ENCODE data around the gene USP17L21.
"Not testable (repeated sequence)": the region's sequence is repeated elsewhere in the genome, so short reads cannot be mapped to it uniquely, and the experiment has no call there.

USP17L21 gene, protein sequence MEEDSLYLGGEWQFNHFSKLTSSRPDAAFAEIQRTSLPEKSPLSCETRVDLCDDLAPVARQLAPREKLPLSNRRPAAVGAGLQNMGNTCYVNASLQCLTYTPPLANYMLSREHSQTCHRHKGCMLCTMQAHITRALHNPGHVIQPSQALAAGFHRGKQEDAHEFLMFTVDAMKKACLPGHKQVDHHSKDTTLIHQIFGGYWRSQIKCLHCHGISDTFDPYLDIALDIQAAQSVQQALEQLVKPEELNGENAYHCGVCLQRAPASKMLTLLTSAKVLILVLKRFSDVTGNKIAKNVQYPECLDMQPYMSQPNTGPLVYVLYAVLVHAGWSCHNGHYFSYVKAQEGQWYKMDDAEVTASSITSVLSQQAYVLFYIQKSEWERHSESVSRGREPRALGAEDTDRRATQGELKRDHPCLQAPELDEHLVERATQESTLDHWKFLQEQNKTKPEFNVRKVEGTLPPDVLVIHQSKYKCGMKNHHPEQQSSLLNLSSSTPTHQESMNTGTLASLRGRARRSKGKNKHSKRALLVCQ

DNA sequence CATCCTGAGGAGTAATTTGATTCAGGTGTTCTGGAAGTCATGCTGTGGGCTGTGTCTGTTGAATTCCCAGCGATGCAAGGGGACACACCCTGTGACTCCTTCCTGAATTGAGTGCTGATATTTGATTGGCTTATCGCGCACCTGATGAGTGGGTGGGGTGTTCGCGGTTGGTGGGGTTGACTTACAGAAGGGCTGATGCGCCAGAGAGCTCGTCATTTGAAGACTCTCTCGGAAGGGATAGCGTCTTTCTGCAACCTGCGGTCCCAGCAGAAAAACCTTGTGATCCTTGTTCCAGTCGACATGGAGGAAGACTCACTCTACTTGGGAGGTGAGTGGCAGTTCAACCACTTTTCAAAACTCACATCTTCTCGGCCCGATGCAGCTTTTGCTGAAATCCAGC lies at the start of gene USP17L21:
TSS of gene USP17L21 (plus strand) at position 301 of the 400 bp plus-strand sequence. CDS start at position 301, 0 bp downstream.
- not testable (repeated sequence) for DNase-seq

DNA sequence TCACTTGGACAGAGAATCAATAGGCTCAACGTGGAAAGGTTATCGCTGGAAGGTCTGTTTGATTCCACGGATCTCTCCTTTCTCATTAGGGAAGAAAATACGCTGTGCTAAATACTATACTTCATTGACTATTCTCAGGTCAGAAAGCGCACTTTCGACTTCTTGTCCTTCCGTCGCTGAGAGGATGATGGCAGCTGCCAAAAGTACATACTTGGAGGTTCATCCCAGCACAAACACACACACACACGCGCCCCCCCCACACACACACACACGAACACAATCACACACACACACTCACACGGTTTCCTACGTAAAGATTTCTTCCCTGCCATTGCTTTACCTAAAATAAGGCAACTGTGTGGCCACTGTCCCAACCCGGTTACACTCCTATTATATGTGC lies 48.0 kb upstream of the USP17L21 start:
- not testable (repeated sequence) for DNase-seq

DNA sequence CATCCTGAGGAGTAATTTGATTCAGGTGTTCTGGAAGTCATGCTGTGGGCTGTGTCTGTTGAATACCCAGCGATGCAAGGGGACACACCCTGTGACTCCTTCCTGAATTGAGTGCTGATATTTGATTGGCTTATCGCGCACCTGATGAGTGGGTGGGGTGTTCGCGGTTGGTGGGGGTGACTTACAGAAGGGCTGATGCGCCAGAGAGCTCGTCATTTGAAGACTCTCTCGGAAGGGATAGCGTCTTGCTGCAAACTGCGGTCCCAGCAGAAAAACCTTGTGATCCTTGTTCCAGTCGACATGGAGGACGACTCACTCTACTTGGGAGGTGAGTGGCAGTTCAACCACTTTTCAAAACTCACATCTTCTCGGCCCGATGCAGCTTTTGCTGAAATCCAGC lies 47.6 kb upstream of the USP17L21 start, which contains the start of gene USP17L11:
TSS of gene USP17L11 (plus strand) at position 301 of the 400 bp plus-strand sequence. CDS start at position 301, 0 bp downstream.
- DNase-seq = not testable (repeated sequence)

DNA sequence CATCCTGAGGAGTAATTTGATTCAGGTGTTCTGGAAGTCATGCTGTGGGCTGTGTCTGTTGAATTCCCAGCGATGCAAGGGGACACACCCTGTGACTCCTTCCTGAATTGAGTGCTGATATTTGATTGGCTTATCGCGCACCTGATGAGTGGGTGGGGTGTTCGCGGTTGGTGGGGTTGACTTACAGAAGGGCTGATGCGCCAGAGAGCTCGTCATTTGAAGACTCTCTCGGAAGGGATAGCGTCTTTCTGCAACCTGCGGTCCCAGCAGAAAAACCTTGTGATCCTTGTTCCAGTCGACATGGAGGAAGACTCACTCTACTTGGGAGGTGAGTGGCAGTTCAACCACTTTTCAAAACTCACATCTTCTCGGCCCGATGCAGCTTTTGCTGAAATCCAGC lies 42.8 kb upstream of the USP17L21 start, which contains the start of gene USP17L12:
TSS of gene USP17L12 (plus strand) at position 301 of the 400 bp plus-strand sequence. CDS start at position 301, 0 bp downstream.
- DNase-seq = not testable (repeated sequence)

DNA sequence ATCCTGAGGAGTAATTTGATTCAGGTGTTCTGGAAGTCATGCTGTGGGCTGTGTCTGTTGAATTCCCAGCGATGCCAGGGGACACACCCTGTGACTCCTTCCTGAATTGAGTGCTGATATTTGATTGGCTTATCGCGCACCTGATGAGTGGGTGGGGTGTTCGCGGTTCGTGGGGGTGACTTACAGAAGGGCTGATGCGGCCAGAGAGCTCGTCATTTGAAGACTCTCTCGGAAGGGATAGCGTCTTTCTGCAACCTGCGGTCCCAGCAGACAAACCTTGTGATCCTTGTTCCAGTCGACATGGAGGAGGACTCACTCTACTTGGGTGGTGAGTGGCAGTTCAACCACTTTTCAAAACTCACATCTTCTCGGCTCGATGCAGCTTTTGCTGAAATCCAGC lies 38.1 kb upstream of the USP17L21 start, which contains the start of gene USP17L13:
TSS of gene USP17L13 (plus strand) at position 301 of the 400 bp plus-strand sequence. CDS start at position 301, 0 bp downstream.
- not testable (repeated sequence) for DNase-seq

DNA sequence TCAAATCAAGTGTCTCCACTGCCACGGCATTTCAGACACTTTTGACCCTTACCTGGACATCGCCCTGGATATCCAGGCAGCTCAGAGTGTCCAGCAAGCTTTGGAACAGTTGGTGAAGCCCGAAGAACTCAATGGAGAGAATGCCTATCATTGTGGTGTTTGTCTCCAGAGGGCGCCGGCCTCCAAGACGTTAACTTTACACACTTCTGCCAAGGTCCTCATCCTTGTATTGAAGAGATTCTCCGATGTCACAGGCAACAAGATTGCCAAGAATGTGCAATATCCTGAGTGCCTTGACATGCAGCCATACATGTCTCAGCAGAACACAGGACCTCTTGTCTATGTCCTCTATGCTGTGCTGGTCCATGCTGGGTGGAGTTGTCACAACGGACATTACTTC lies 32.4 kb upstream of the USP17L21 start:
- DNase-seq = not testable (repeated sequence)

DNA sequence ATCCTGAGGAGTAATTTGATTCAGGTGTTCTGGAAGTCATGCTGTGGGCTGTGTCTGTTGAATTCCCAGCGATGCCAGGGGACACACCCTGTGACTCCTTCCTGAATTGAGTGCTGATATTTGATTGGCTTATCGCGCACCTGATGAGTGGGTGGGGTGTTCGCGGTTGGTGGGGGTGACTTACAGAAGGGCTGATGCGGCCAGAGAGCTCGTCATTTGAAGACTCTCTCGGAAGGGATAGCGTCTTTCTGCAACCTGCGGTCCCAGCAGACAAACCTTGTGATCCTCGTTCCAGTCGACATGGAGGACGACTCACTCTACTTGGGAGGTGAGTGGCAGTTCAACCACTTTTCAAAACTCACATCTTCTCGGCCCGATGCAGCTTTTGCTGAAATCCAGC lies 28.6 kb upstream of the USP17L21 start, which contains the start of gene USP17L15:
TSS of gene USP17L15 (plus strand) at position 301 of the 400 bp plus-strand sequence. CDS start at position 301, 0 bp downstream.
- not testable (repeated sequence) for DNase-seq

DNA sequence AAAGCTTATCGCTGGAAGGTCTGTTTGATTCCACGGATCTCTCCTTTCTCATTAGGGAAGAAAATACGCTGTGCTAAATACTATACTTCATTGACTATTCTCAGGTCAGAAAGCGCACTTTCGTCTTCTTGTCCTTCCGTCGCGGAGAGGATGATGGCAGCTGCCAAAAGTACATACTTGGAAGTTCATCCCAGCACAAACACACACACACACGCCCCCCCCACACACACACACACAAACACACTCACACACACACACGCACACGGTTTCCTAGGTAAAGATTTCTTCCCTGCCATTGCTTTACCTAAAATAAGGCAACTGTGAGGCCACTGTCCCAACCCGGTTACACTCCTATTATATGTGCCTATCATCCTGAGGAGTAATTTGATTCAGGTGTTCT lies 24.2 kb upstream of the USP17L21 start:
- DNase-seq = not testable (repeated sequence)

DNA sequence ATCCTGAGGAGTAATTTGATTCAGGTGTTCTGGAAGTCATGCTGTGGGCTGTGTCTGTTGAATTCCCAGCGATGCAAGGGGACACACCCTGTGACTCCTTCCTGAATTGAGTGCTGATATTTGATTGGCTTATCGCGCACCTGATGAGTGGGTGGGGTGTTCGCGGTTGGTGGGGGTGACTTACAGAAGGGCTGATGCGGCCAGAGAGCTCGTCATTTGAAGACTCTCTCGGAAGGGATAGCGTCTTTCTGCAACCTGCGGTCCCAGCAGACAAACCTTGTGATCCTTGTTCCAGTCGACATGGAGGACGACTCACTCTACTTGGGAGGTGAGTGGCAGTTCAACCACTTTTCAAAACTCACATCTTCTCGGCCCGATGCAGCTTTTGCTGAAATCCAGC lies 19.1 kb upstream of the USP17L21 start, which contains the start of gene USP17L17:
TSS of gene USP17L17 (plus strand) at position 301 of the 400 bp plus-strand sequence. CDS start at position 301, 0 bp downstream.
- DNase-seq = not testable (repeated sequence)

DNA sequence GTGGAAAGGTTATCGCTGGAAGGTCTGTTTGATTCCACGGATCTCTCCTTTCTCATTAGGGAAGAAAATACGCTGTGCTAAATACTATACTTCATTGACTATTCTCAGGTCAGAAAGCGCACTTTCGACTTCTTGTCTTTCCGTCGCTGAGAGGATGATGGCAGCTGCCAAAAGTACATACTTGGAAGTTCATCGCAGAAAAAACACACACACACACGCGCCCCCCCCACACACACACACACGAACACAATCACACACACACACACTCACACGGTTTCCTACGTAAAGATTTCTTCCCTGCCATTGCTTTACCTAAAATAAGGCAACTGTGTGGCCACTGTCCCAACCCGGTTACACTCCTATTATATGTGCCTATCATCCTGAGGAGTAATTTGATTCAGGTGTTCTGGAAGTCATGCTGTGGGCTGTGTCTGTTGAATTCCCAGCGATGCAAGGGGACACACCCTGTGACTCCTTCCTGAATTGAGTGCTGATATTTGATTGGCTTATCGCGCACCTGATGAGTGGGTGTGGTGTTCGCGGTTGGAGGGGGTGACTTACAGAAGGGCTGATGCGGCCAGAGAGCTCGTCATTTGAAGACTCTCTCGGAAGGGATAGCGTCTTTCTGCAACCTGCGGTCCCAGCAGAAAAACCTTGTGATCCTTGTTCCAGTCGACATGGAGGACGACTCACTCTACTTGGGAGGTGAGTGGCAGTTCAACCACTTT lies 14.6 kb upstream of the USP17L21 start, which contains the start of gene USP17L18:
TSS of gene USP17L18 (plus strand) at position 678 of the 728 bp plus-strand sequence. CDS start at position 678, 0 bp downstream.
- DNase-seq = peak; percentile 0

DNA sequence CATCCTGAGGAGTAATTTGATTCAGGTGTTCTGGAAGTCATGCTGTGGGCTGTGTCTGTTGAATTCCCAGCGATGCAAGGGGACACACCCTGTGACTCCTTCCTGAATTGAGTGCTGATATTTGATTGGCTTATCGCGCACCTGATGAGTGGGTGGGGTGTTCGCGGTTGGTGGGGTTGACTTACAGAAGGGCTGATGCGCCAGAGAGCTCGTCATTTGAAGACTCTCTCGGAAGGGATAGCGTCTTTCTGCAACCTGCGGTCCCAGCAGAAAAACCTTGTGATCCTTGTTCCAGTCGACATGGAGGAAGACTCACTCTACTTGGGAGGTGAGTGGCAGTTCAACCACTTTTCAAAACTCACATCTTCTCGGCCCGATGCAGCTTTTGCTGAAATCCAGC lies 9.6 kb upstream of the USP17L21 start, which contains the start of gene USP17L19:
TSS of gene USP17L19 (plus strand) at position 301 of the 400 bp plus-strand sequence. CDS start at position 301, 0 bp downstream.
- not testable (repeated sequence) for DNase-seq

DNA sequence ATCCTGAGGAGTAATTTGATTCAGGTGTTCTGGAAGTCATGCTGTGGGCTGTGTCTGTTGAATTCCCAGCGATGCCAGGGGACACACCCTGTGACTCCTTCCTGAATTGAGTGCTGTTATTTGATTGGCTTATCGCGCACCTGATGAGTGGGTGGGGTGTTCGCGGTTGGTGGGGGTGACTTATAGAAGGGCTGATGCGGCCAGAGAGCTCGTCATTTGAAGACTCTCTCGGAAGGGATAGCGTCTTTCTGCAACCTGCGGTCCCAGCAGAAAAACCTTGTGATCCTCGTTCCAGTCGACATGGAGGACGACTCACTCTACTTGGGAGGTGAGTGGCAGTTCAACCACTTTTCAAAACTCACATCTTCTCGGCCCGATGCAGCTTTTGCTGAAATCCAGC lies 4.8 kb upstream of the USP17L21 start, which contains the start of gene USP17L20:
TSS of gene USP17L20 (plus strand) at position 301 of the 400 bp plus-strand sequence. CDS start at position 301, 0 bp downstream.
- DNase-seq = not testable (repeated sequence)

DNA sequence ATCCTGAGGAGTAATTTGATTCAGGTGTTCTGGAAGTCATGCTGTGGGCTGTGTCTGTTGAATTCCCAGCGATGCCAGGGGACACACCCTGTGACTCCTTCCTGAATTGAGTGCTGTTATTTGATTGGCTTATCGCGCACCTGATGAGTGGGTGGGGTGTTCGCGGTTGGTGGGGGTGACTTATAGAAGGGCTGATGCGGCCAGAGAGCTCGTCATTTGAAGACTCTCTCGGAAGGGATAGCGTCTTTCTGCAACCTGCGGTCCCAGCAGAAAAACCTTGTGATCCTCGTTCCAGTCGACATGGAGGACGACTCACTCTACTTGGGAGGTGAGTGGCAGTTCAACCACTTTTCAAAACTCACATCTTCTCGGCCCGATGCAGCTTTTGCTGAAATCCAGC lies 4.6 kb downstream of the USP17L21 start, which contains the start of gene USP17L22:
TSS of gene USP17L22 (plus strand) at position 301 of the 400 bp plus-strand sequence. CDS start at position 301, 0 bp downstream.
- DNase-seq = not testable (repeated sequence)

DNA sequence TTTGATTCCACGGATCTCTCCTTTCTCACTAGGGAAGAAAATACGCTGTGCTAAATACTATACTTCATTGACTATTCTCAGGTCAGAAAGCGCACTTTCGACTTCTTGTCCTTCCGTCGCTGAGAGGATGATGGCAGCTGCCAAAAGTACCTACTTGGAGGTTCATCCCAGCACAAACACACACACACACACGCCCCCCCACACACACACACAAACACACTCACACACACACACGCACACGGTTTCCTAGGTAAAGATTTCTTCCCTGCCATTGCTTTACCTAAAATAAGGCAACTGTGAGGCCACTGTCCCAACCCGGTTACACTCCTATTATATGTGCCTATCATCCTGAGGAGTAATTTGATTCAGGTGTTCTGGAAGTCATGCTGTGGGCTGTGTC lies 9.0 kb downstream of the USP17L21 start:
- DNase-seq = not testable (repeated sequence)
